AG04449 (cell line): ENCODE measurements around the gene PAQR4.

Experiments used
- CTCF ChIA-PET: fragments of 350-600 bp; formaldehyde crosslinking; extraction: SDS; loops from one replicate; lab custom pipeline; 2021; ENCODE audit warnings: antibody characterized with exemption; lab: Yijun Ruan, JAX
- POLR2A ChIA-PET: fragments of 400-600, 350-600 bp; formaldehyde crosslinking; extraction: SDS; loops from one replicate; lab custom pipeline; 2020; ENCODE audit warnings: antibody characterized with exemption, inconsistent platforms; lab: Yijun Ruan, JAX
- DNase-seq: peaks from one replicate; pipeline ENCODE4 v3.0.0-alpha.2; 2010; ENCODE audit warnings: low read depth, low spot score
- H3K4me3 ChIP-seq: 2 replicates; pipeline ENCODE4 v1.5.1; 2011; ENCODE audit warnings: low read depth, mild to moderate bottlenecking, control low read depth, low read length
- TF ChIP-seq, protein P1 (sequence below): IDR thresholded peaks from one replicate; pipeline ENCODE4 v1.5.1; 2011; ENCODE audit warnings: mild to moderate bottlenecking, moderate library complexity, low read length, control low read depth, inconsistent platforms; ENCODE audit not compliant: insufficient read depth; ENCODE audit errors: missing control alignments

PAQR4 gene

GRCh38 chr16:2933136-2933535 lies 36.0 kb upstream of the PAQR4 start:
- TF ChIP-seq, protein P1, sequence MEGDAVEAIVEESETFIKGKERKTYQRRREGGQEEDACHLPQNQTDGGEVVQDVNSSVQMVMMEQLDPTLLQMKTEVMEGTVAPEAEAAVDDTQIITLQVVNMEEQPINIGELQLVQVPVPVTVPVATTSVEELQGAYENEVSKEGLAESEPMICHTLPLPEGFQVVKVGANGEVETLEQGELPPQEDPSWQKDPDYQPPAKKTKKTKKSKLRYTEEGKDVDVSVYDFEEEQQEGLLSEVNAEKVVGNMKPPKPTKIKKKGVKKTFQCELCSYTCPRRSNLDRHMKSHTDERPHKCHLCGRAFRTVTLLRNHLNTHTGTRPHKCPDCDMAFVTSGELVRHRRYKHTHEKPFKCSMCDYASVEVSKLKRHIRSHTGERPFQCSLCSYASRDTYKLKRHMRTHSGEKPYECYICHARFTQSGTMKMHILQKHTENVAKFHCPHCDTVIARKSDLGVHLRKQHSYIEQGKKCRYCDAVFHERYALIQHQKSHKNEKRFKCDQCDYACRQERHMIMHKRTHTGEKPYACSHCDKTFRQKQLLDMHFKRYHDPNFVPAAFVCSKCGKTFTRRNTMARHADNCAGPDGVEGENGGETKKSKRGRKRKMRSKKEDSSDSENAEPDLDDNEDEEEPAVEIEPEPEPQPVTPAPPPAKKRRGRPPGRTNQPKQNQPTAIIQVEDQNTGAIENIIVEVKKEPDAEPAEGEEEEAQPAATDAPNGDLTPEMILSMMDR: no peak
- ChIA-PET CTCF (no interaction called here), POLR2A (no interaction called here)
- no peak for DNase-seq
- no peak overlapping the region for H3K4me3 ChIP-seq

DNA sequence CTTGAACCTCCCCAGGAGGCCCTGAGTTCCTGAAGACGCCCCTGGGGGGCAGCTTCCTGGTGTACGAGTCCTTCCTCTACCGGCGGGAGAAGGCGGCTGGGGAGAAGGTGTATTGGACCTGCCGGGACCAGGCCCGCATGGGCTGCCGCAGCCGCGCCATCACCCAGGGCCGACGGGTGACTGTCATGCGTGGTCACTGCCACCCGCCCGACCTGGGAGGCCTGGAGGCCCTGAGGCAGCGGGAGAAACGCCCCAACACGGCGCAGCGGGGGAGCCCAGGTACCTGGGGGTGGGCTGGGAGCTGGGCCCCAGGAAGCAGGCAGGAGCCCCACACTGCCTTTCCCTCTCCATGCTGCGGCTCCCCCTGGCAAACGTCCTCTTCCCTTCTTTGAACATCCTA lies 35.4 kb upstream of the PAQR4 start:
- ChIA-PET POLR2A (no interaction called here), CTCF (no interaction called here)
- TF ChIP-seq, protein P1: no peak
- H3K4me3 ChIP-seq: no peak overlapping the region
- no peak for DNase-seq

DNA sequence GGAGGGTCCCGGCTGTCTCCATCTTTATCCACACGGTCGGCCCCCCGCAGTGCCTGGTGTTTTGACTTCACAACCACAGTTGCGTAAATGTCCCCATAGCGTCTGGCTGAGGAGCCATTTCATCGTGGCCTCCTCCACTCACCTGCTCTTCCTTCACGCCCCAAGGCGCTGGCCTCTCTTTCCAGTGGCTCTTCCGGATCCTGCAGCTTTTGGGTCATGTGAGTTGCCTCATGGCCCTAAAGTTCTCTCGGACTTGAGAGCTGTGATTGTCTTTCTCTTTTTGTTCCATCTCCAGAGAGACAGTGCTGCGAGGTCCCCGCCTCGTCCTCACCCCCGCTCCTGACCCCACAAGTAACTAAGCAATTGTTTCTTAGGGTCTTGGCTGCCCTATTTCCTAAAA lies 34.7 kb upstream of the PAQR4 start:
- no peak overlapping the region for H3K4me3 ChIP-seq
- POLR2A ChIA-PET: interaction anchor here (0.6 kb wide), 1 partner anchor 11 kb away, joined by 3 read pairs; no protein-coding TSS in a partner anchor
- TF ChIP-seq, protein P1: no peak
- DNase-seq: no peak
- CTCF ChIA-PET: interaction anchor here (0.9 to 1.4 kb wide), 2 partner anchors 8 to 14 kb away, joined by 3 to 5 read pairs; no protein-coding TSS in a partner anchor

DNA sequence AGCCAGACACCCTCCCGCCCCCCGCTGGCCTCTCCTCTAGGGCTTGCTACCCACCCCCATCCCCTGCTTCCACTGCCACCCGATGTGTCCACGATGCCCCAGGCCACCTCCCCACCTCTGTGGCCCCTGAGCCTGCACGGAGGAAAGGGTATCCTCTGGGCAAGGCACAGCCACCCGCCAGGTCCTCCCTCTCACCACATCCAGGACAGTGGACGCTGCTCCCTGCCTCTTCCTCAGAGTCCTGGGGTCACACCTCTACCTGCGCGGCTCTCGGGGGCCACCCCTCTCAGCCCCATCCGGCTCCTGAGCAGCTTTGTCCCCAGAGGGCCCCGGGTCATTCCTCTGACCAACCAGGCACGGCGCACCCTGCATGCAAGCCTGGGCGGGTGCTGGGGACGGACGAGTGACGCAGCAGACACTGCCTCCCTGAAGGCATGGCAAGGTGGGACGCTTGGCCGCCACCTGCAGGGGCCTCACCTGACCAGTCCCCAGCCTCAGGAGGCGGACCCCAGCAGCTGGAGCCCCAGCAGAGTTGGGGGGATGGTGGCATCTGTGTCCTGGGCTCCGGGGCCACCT lies 32.6 kb upstream of the PAQR4 start:
- ChIA-PET CTCF (no interaction called here), POLR2A (no interaction called here)
- H3K4me3 ChIP-seq: no peak overlapping the region
- no peak for DNase-seq
- TF ChIP-seq, protein P1: no peak

DNA sequence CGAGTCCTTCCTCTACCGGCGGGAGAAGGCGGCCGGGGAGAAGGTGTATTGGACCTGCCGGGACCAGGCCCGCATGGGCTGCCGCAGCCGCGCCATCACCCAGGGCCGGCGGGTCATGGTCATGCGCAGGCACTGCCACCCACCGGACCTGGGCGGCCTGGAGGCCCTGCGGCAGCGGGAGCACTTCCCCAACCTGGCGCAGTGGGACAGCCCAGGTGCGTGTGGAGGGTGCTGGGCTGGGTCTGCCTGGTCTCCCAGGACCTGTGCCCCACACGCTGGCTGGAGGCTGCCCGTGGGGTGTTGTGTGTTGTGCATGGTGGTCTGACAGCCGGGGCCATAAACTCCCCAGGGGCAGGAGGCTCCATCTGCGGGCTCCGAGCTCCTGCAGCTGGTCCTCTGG lies 32.0 kb upstream of the PAQR4 start:
- H3K4me3 ChIP-seq: no peak overlapping the region
- TF ChIP-seq, protein P1: no peak
- no peak for DNase-seq
- POLR2A ChIA-PET: no interaction called here
- CTCF ChIA-PET: no interaction called here

DNA sequence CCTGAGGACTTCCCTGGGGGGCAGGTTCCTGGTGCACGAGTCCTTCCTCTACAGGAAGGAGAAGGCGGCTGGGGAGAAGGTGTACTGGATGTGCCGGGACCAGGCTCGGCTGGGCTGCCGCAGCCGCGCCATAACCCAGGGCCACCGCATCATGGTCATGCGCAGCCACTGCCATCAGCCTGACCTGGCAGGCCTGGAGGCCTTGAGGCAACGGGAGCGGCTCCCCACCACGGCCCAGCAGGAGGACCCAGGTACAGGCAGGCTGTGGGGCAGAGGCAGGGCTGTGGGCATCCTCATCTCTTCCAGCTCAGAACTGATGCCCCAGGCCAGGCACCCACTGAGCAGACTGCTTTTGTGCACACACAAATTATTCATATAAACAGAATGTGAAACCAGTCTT lies 30.9 kb upstream of the PAQR4 start:
- TF ChIP-seq, protein P1: no peak
- H3K4me3 ChIP-seq: no peak overlapping the region
- no peak for DNase-seq
- ChIA-PET POLR2A (interaction anchor here (0.5 kb wide), 1 partner anchor 12 kb away, joined by 3 read pairs; no protein-coding TSS in a partner anchor), CTCF (interaction anchor here (1.0 kb wide), 1 partner anchor 24 kb away, joined by 3 read pairs; no protein-coding TSS in a partner anchor)
